ENCODE results near the gene APBA3. TPM values are rescaled to one million over a fixed set of nuclear protein-coding genes. Genes with fewer than 3 reads are reported as not detected.

APBA3 gene
- polyA plus RNA-seq, 2 of the 4 experiments (the other 2 are of a cell fraction): 5.5 to 10.0 TPM

GRCh38 chr19:3803114-3803888, 41.8 kb upstream of the APBA3 start:
- TF ChIP-seq ZFP36 (IDR thresholded peaks at IDR 0.05; ENCODE audit: borderline replicate concordance, partially characterized antibody) (peak; percentile 82), CEBPB (IDR thresholded peaks at IDR 0.05) (no peak)
- no peak overlapping the region for H3K4me2 ChIP-seq
- no peak for DNase-seq (ENCODE audit: low read depth in 1 of 2, low spot score in 1 of 2)
- CTCF ChIA-PET: interaction anchor here (1.1 kb wide), 1 partner anchor 18 kb away, joined by 5 read pairs; no protein-coding TSS in a partner anchor
- H3K27ac ChIP-seq: no peak overlapping the region
- no peak for ATAC-seq
- WGBS (ENCODE audit: missing lambda C conversion rate): 89% methylated on average over 9 of the region's 24 CpGs
- H3K9me3 ChIP-seq: no peaks in the 10 kb centered on the region
- H3K4me3 ChIP-seq: no peak overlapping the region
- no peak for FAIRE-seq
- no peaks in the 10 kb centered on the region for H3K4me1 ChIP-seq
- POLR2A ChIA-PET: no interaction called here

GRCh38 chr19:3801412-3802096, 40.1 kb upstream of the APBA3 start:
- FAIRE-seq (no peak), DNase-seq (ENCODE audit: low read depth in 1 of 2, low spot score in 1 of 2) (no peak), ATAC-seq (0 out of 6 replicates have a peak, but pooled peaks have one; percentile 28 to 34)
- no peak for TF ChIP-seq FOXS1 (CRISPR knock-in tag; IDR thresholded peaks at IDR 0.05)
- no peak for TF ChIP-seq POLR2AphosphoS2 (conservative IDR thresholded peaks at IDR 0.05; ENCODE audit: low read length)
- TF ChIP-seq, protein P1, sequence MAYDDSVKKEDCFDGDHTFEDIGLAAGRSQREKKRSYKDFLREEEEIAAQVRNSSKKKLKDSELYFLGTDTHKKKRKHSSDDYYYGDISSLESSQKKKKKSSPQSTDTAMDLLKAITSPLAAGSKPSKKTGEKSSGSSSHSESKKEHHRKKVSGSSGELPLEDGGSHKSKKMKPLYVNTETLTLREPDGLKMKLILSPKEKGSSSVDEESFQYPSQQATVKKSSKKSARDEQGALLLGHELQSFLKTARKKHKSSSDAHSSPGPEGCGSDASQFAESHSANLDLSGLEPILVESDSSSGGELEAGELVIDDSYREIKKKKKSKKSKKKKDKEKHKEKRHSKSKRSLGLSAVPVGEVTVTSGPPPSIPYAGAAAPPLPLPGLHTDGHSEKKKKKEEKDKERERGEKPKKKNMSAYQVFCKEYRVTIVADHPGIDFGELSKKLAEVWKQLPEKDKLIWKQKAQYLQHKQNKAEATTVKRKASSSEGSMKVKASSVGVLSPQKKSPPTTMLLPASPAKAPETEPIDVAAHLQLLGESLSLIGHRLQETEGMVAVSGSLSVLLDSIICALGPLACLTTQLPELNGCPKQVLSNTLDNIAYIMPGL (CRISPR knock-in tag; IDR thresholded peaks at IDR 0.05; ENCODE audit: borderline replicate concordance): no peak
- TF ChIP-seq ESRRA (IDR thresholded peaks at IDR 0.05; ENCODE audit: borderline replicate concordance, low read length): no peak
- no peak for TF ChIP-seq SMC3 (IDR thresholded peaks at IDR 0.05)
- TF ChIP-seq, protein P2, sequence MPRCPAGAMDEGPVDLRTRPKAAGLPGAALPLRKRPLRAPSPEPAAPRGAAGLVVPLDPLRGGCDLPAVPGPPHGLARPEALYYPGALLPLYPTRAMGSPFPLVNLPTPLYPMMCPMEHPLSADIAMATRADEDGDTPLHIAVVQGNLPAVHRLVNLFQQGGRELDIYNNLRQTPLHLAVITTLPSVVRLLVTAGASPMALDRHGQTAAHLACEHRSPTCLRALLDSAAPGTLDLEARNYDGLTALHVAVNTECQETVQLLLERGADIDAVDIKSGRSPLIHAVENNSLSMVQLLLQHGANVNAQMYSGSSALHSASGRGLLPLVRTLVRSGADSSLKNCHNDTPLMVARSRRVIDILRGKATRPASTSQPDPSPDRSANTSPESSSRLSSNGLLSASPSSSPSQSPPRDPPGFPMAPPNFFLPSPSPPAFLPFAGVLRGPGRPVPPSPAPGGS (IDR thresholded peaks at IDR 0.05): no peak
- no peak for TF ChIP-seq MAFK (IDR thresholded peaks at IDR 0.05; ENCODE audit: partially characterized antibody)
- TF ChIP-seq, protein P3, sequence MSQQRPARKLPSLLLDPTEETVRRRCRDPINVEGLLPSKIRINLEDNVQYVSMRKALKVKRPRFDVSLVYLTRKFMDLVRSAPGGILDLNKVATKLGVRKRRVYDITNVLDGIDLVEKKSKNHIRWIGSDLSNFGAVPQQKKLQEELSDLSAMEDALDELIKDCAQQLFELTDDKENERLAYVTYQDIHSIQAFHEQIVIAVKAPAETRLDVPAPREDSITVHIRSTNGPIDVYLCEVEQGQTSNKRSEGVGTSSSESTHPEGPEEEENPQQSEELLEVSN (IDR thresholded peaks at IDR 0.05; ENCODE audit: borderline replicate concordance, low read depth): no peak
- TF ChIP-seq CEBPB (IDR thresholded peaks at IDR 0.05): no peak
- TF ChIP-seq FOSB (CRISPR knock-in tag; IDR thresholded peaks at IDR 0.05): no peak
- TF ChIP-seq TFCP2L1 (CRISPR knock-in tag; IDR thresholded peaks at IDR 0.05): no peak
- no peak for TF ChIP-seq RNF2 (IDR thresholded peaks at IDR 0.05; ENCODE audit: borderline replicate concordance, low read depth)
- no peak for TF ChIP-seq MYC (IDR thresholded peaks at IDR 0.05; ENCODE audit: borderline replicate concordance, low read length)
- no peak for TF ChIP-seq JUN (IDR thresholded peaks at IDR 0.05)
- no peak for TF ChIP-seq HOXA7 (CRISPR knock-in tag; IDR thresholded peaks at IDR 0.05)
- no peak for TF ChIP-seq RCOR1 (IDR thresholded peaks at IDR 0.05; ENCODE audit: low read depth, low read length)
- TF ChIP-seq GATA3 (IDR thresholded peaks at IDR 0.05; ENCODE audit: borderline replicate concordance): no peak
- no peak for TF ChIP-seq PHF8 (IDR thresholded peaks at IDR 0.05; ENCODE audit: borderline replicate concordance, low read depth)
- Histone ChIP-seq H3K27ac (no peak overlapping the region), H3K4me2 (no peak overlapping the region), H3K9me3 (peaks cover 11% of the 10 kb centered on the region; the same call in 2 of the 3 replicates), H3K4me3 (no peak overlapping the region), H3K4me1 (no peaks in the 10 kb centered on the region)
- WGBS (ENCODE audit: missing lambda C conversion rate): 38% methylated on average over 39 of the region's 46 CpGs
- ChIA-PET CTCF (no interaction called here), POLR2A (no interaction called here)

Data from A549 (cell line).